IPS-20b (cell line): Measurements from ENCODE around the gene COL4A1.

Experiments
- H3K27ac ChIP-seq: one replicate; pipeline ENCODE4 v1.5.1; 2013; ENCODE audit warnings: low read length
- H3K27me3 ChIP-seq: 2 replicates; pipeline ENCODE4 v1.6.1; 2013; ENCODE audit warnings: mild to moderate bottlenecking, low read length, inconsistent platforms; ENCODE audit not compliant: insufficient read depth
- H3K36me3 ChIP-seq: 2 replicates; pipeline ENCODE4 v1.6.1; 2013; ENCODE audit warnings: low read depth, mild to moderate bottlenecking, inconsistent platforms, low read length, moderate library complexity; ENCODE audit not compliant: insufficient read depth
- H3K4me1 ChIP-seq: 2 replicates; pipeline ENCODE4 v1.6.1; 2013; ENCODE audit warnings: mild to moderate bottlenecking, control low read depth, inconsistent platforms, low read length, moderate library complexity; ENCODE audit not compliant: insufficient read depth
- H3K4me3 ChIP-seq: 2 replicates; pipeline ENCODE4 v1.5.1; 2013; ENCODE audit warnings: mild to moderate bottlenecking, low read length, inconsistent platforms
- H3K9ac ChIP-seq: 2 replicates; pipeline ENCODE4 v1.6.1; 2013; ENCODE audit warnings: low read depth, mild to moderate bottlenecking, inconsistent platforms, low read length, moderate library complexity
- H3K9me3 ChIP-seq: 2 replicates; pipeline ENCODE4 v1.6.1; 2013; ENCODE audit warnings: mild to moderate bottlenecking, low read depth, low read length, inconsistent platforms; ENCODE audit not compliant: insufficient read depth

The COL4A1 gene

DNA sequence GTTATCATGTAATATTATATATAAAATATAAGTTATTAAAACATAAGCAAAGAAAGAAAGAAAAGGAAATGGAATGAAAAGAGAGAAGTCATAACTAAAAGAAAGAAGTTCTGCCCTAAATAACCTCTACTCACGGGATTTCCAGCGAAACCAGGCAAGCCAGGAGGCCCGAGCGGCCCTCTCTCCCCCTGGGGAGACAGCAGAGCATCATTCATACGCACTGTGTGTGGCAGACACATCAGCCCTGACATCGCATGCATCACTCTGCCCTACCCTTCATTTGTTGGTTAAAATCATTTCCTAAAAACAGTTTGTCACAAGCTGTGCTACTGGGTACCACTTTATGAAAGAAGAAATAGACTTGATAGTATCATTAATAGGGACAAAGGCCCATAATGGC lies 95.2 kb downstream of the COL4A1 start:
- H3K4me3 ChIP-seq = no peak overlapping the region
- peaks cover 4% of the 10 kb centered on the region; the same call in 1 of the 2 replicates for H3K4me1 ChIP-seq
- peaks cover 39% of the 10 kb centered on the region for H3K36me3 ChIP-seq
- H3K9ac ChIP-seq = no peak overlapping the region
- no peaks in the 10 kb centered on the region for H3K27me3 ChIP-seq
- no peak overlapping the region for H3K27ac ChIP-seq
- no peaks in the 10 kb centered on the region for H3K9me3 ChIP-seq

DNA sequence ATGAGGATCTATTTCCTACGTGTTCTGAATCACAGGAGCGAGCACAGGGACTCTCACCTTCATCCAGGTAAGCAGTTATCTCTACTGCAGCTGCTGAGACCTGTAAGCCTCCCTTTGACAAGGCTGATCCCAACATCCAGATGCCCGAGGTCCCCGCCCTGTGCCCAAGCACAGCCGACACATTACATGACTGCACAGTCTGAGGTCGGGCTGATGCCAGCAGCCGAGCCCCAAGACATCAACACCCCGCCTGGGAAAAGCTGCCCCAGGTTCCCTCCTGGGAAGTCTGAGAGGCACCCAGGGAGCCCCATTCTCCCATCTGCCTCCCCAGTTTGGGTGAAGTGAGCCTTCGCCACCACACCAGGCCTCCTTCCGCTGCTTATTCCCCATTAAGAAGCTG lies 95.9 kb downstream of the COL4A1 start:
- Histone ChIP-seq H3K27ac (no peak overlapping the region), H3K27me3 (no peaks in the 10 kb centered on the region), H3K9me3 (no peaks in the 10 kb centered on the region), H3K36me3 (peaks cover 46% of the 10 kb centered on the region), H3K4me1 (peaks cover 2% of the 10 kb centered on the region; the same call in 1 of the 2 replicates), H3K4me3 (no peak overlapping the region), H3K9ac (no peak overlapping the region)

DNA sequence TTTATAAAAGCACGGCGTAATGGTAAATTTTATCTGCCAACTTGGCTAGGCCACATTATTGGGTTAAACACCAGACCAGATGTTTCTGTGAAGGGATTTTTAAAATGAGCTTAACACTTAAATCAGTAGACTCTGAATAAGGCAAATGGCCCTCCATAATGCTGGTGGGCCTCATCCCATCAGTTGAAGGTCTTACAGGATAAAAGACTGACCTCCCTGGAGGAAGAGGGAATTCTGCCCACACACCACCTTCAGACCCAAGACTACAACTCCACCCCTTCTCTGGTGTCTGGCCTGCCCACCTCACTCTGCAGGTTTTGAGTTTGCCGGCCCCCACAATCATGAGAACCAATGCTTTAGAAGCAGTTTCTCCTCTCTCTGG lies 96.4 kb downstream of the COL4A1 start:
- Histone ChIP-seq H3K27me3 (no peaks in the 10 kb centered on the region), H3K9me3 (no peaks in the 10 kb centered on the region), H3K9ac (no peak overlapping the region), H3K27ac (no peak overlapping the region), H3K36me3 (peaks cover 48% of the 10 kb centered on the region), H3K4me3 (no peak overlapping the region), H3K4me1 (no peaks in the 10 kb centered on the region)

DNA sequence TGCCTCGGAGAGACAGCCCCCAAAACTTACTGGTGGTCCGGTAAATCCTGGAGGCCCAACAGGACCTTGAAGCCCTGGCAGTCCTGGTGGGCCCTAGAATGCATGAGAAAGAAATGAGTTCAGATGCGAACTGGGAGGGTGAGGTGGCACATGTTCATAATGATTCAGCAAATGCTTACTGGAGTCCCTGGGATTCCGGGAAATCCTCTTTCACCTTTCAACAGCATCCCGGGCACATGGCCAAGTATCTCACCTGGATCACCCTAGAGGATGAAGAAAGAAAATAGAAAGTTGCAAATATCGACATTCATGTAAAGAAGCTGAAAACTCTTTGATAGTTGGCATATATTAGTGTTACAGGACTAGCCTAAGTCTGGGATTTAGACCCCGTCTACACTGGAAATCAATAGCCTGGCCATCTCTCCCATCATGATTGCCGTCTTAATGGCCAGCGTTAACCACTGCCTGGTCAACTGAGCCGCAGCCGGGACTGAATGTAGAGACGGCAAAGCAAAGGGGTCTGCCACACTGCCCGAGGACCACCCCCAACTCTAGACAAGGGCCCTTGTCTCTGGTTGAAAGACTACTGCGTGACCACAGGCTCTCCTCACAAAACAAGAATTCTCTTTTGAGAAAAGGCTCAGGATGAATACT lies 96.9 kb downstream of the COL4A1 start:
- H3K4me1 ChIP-seq = no peaks in the 10 kb centered on the region
- H3K36me3 ChIP-seq = peaks cover 48% of the 10 kb centered on the region
- no peak overlapping the region for H3K27ac ChIP-seq
- no peak overlapping the region for H3K4me3 ChIP-seq
- no peak overlapping the region for H3K9ac ChIP-seq
- no peaks in the 10 kb centered on the region for H3K9me3 ChIP-seq
- H3K27me3 ChIP-seq = no peaks in the 10 kb centered on the region

DNA sequence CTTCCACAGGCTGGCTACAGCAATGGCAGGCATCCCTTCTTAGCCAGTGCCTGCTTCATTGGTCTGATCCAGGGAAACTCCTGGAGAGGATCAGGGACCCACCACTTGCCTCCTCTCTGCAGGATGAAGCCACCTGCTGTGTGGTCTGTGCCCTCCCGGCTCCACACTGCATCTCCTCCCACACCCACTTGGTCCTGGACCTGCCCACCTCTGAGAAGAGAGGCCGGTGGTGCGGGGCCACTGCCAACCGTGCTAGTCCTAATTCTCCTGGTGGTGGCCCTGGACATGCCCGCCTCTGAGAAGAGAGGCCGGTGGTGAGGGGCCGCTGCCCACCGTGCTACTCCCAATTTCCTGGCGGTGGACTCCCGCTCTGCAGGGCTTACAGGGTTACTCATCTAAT lies 98.8 kb downstream of the COL4A1 start:
- no peaks in the 10 kb centered on the region for H3K27me3 ChIP-seq
- peaks cover 52% of the 10 kb centered on the region for H3K36me3 ChIP-seq
- H3K4me3 ChIP-seq = no peak overlapping the region

DNA sequence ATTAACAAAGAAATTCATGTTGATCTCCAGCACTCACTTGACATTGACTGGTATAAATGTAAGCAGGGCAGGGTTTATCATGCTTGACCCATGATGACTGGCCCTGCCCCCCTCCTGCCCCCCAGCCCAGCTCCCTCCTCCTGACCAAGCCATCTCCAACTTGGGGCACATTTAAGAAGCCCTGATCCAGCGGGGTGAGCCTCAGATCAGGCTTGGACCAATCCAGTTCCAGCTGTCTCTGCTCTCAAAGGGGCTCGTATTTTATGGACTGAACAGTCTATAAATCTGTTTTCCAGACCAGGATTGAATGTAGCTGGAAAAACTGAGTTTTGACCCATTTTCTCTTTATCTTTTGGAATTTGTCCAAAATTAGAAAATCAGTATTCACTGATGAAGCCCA lies 100.0 kb downstream of the COL4A1 start:
- Histone ChIP-seq H3K4me3 (no peak overlapping the region), H3K4me1 (no peaks in the 10 kb centered on the region), H3K36me3 (peaks cover 44% of the 10 kb centered on the region), H3K27me3 (no peaks in the 10 kb centered on the region), H3K27ac (no peak overlapping the region), H3K9me3 (no peaks in the 10 kb centered on the region), H3K9ac (no peak overlapping the region)

More for the DNA sequence above, 98.8 kb downstream of the COL4A1 start:
- Histone ChIP-seq H3K9ac (no peak overlapping the region), H3K9me3 (no peaks in the 10 kb centered on the region), H3K4me1 (no peaks in the 10 kb centered on the region), H3K27ac (no peak overlapping the region)

DNA sequence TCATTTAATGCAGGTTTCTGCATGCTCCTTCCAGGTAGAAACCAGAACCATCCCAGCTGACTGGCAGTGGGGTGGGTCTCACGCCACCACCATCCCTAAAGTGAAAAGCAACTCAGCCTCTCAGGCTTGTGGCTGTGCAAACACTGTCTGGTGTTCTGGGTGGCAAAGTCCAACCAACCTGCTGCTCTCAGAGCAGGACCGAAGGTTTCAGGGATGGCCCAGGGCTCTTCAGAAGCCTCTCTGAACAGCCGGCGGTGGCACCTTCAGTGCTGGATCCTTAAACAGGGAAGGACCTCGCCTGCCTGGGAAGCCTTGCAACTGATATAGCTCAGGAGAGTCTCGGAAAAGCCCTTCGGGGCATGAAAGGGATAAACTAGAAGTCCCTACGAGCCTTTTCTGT lies 100.8 kb downstream of the COL4A1 start:
- Histone ChIP-seq H3K27me3 (no peaks in the 10 kb centered on the region), H3K36me3 (peaks cover 40% of the 10 kb centered on the region)

DNA sequence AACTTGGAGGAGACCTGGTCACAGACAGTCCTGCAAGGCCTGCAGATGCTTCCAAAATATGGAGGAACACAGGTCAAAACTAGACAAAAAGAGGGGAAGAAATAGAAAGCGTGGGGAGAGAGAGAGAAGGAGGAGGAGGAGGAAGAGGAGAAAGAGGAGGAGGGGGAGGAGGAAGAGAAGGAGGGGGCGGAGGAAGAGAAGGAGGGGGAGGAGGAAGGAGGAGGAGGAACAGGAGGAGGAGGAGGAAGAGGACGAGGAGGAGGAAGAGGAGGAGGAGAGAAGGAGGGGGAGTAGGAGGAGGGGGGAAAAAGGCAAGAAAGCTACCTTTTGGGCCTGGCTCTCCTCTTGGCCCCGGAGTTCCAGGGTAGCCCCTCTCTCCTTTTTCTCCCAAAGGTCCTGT lies 105.8 kb downstream of the COL4A1 start:
- peaks cover 26% of the 10 kb centered on the region for H3K36me3 ChIP-seq
- no peaks in the 10 kb centered on the region for H3K27me3 ChIP-seq
- no peaks in the 10 kb centered on the region for H3K4me1 ChIP-seq
- no peaks in the 10 kb centered on the region for H3K9me3 ChIP-seq
- H3K27ac ChIP-seq = no peak overlapping the region
- H3K4me3 ChIP-seq = no peak overlapping the region
- no peak overlapping the region for H3K9ac ChIP-seq

More for the DNA sequence above, 100.8 kb downstream of the COL4A1 start:
- Histone ChIP-seq H3K27ac (no peak overlapping the region), H3K9ac (no peak overlapping the region), H3K9me3 (no peaks in the 10 kb centered on the region), H3K4me1 (no peaks in the 10 kb centered on the region), H3K4me3 (no peak overlapping the region)

DNA sequence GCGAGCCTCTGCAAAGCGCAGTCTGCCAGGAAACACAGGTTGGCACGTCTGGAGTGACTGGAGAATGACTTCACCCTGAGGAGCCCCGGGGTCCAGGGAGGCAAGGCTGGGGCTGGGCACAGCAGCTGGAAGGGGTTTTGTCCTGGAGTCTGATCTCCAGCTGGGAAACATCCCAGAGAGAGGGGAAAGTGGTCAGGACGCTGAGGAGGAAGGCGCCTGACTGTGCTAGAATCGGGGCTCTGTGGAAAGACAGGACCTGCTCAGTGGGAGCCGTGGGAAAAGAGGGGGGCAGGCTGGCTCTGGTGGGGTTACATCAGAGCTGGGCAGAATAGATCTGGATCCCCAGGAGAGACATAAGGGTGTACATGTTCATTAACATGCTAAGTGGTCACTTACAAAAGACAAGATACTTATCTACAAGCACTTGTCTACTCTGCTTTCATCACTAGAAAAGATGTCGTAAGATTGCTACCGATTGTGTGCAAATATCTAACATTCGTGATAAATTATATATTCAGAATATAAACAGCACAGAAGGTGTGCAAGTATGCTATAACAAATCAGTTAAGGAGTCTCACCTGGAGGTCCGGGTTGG lies 106.6 kb downstream of the COL4A1 start:
- Histone ChIP-seq H3K27me3 (no peaks in the 10 kb centered on the region), H3K9me3 (no peaks in the 10 kb centered on the region), H3K27ac (no peak overlapping the region), H3K9ac (no peak overlapping the region), H3K4me3 (no peak overlapping the region), H3K36me3 (peaks cover 22% of the 10 kb centered on the region), H3K4me1 (no peaks in the 10 kb centered on the region)

DNA sequence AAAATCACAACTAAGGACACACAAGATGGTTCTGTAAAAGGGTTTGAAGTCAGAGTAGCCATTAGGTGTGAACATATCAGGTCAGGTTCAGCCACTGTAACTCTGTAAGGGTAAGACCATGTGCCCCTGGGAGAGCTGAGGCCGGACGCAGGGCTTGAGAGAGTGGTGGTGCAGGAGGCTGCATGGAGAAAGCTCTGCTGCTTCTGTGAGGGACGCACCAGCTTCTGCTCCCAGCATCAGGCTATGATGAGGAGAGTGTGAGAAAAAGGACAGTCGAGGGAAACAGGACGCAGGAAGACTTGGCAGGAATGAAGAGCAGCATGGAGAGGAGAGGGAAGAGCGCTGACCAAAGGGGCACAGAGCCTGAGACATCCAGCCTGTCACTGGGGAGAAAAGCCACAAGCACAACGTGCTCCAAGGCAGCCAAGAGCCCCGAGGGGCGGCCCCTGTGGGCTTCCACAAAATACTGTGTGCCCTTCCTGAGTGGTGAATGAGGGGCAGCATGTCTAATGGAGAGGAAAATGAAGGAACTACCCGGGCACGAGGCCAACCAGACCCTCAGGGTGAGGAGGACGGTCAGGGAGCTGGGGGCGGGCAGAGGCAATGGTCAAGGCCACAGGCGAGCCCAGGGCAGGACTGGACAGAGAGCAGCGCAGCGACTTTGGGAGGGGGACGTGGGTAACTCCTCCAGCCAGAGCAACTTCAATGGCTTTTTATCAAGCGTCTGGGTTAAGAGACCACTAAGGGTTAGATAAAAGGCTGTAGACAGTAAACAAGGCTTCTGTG lies 107.7 kb downstream of the COL4A1 start:
- no peak overlapping the region for H3K27ac ChIP-seq

DNA sequence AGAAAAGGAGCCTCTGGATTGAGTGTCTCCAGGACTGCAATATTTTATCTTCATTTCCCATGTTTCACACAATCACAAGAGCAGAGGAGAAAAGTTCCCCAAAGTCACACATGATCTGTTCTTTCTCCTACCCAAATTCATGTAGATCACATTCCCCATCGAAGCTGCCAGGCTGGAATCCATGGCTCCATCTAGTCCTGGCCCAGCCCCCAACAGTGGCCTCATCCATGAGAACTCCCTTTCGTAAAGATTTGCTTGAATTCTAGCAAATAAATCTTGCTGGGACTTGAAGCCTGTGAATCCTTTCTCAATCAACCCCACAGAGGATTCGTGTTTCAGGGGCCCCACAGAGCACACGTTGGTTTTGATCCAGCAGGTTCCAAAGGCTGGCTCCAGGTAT lies 109.5 kb downstream of the COL4A1 start:
- Histone ChIP-seq H3K9ac (no peak overlapping the region), H3K4me3 (no peak overlapping the region), H3K27ac (no peak overlapping the region), H3K9me3 (no peaks in the 10 kb centered on the region), H3K27me3 (no peaks in the 10 kb centered on the region), H3K4me1 (no peaks in the 10 kb centered on the region), H3K36me3 (peaks cover 40% of the 10 kb centered on the region)

More for the DNA sequence above, 107.7 kb downstream of the COL4A1 start:
- peaks cover 22% of the 10 kb centered on the region for H3K36me3 ChIP-seq
- no peak overlapping the region for H3K4me3 ChIP-seq
- no peaks in the 10 kb centered on the region for H3K27me3 ChIP-seq
- no peak overlapping the region for H3K9ac ChIP-seq
- H3K9me3 ChIP-seq = no peaks in the 10 kb centered on the region
- no peaks in the 10 kb centered on the region for H3K4me1 ChIP-seq

DNA sequence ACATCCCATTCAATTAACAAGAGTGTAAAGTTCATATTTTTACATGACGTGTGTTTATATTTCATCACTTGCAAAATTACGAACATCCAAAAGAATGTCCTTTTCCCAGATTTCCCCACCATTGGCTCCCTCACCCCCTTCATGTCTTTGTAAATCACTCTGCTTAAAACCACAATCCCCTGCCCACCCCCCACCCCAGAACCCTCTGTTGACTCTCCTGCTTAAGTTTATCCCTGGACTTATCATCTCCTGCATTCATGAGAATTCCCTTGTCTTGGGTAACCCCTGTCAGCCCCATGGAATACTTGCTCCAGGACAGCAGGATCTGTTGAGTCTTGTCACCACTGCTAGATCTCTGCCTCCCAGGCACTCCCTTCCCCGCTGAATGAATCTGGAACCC lies 109.9 kb downstream of the COL4A1 start:
- no peaks in the 10 kb centered on the region for H3K9me3 ChIP-seq
- H3K27me3 ChIP-seq = no peaks in the 10 kb centered on the region
- no peak overlapping the region for H3K27ac ChIP-seq
- no peak overlapping the region for H3K4me3 ChIP-seq
- H3K4me1 ChIP-seq = no peaks in the 10 kb centered on the region
- H3K36me3 ChIP-seq = peaks cover 44% of the 10 kb centered on the region
- no peak overlapping the region for H3K9ac ChIP-seq
